Endothelial cell of umbilical vein (primary cell): Measurements from ENCODE around the gene ZNF775.

Source experiments
- POLR2A ChIP-seq: IDR thresholded peaks from 2 replicates; pipeline ENCODE4 v1.6.1; 2012; ENCODE audit warnings: low read depth, mild to moderate bottlenecking, control low read depth, low read length
- POLR2AphosphoS5 ChIP-seq: IDR thresholded peaks from 2 replicates; pipeline ENCODE4 v1.6.1; 2012; ENCODE audit warnings: low read depth, mild to moderate bottlenecking, control low read depth, low read length, moderate library complexity; ENCODE audit not compliant: insufficient read depth
- TF ChIP-seq, protein P1 (sequence below), 2 donors: IDR thresholded peaks; 1 replicate in 1 of 2; 2 replicates in 1 of 2; pipeline ENCODE4 v1.5.1; 2011; ENCODE audit warnings: low read length in 2 of 2, mild to moderate bottlenecking in 2 of 2, moderate library complexity in 2 of 2, control low read depth in 1 of 2, inconsistent platforms in 1 of 2, low read depth in 1 of 2; ENCODE audit not compliant: insufficient read depth in 1 of 2; ENCODE audit errors: extremely low read depth in 1 of 2

DNA sequence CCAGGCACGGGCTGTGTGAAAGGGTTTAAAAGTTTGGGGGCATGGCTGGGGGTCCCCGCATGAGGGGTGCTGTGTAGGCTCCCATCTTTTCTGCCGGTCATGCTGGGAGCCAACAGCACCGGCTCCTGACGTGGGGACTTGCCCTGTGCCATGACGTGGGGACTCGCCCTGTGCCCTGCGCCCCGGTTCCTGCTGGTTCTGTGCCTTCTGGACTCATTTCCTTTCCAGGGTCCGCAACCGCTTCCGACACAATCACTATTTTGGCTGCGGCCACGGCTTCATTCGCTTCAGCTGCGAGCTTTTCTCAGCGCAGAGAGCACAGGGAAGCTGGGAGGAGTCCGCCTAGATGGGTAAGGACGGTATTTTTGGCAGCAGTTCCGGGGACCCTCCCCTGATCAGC lies 63.7 kb downstream of the ZNF775 start:
- TF ChIP-seq POLR2A (no peak), POLR2AphosphoS5 (no peak)
- TF ChIP-seq, protein P1, sequence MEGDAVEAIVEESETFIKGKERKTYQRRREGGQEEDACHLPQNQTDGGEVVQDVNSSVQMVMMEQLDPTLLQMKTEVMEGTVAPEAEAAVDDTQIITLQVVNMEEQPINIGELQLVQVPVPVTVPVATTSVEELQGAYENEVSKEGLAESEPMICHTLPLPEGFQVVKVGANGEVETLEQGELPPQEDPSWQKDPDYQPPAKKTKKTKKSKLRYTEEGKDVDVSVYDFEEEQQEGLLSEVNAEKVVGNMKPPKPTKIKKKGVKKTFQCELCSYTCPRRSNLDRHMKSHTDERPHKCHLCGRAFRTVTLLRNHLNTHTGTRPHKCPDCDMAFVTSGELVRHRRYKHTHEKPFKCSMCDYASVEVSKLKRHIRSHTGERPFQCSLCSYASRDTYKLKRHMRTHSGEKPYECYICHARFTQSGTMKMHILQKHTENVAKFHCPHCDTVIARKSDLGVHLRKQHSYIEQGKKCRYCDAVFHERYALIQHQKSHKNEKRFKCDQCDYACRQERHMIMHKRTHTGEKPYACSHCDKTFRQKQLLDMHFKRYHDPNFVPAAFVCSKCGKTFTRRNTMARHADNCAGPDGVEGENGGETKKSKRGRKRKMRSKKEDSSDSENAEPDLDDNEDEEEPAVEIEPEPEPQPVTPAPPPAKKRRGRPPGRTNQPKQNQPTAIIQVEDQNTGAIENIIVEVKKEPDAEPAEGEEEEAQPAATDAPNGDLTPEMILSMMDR (IDR thresholded peaks at IDR 0.05; ENCODE audit: extremely low read depth in 1 of 2, insufficient read depth in 1 of 2, low read depth in 1 of 2, low read length in 2 of 2), result no peak
